Measurements from ENCODE around the gene KRTAP4-3.
"Not testable (repeated sequence)": the region's sequence is repeated elsewhere in the genome, so short reads cannot be mapped to it uniquely, and the experiment has no call there.

Gene KRTAP4-3

DNA sequence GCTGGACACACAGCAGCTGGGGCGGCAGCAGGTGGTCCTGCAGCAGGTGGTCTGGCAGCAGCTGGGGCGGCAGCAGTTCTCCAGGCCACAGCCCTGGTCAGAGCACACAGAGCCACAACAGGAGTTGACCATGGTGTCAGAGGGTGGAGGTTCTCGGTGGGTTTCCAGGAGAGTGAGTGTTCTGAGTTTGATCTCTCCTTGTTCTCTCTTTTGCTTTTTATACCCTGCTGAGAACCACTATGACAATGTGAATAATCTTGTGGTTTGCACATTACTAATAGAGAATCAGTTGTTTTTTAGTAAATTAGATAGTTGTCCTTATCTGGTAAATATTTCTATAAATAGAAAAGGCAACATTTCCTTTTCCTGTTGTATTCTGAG is 44.0 kb downstream of the KRTAP4-3 start, which contains the start of gene KRTAP4-12:
Gene KRTAP4-12, minus strand, starts transcription at position 192 of the 381 bp plus-strand sequence. Its CDS starts 60 bp downstream, at position 132.
- H3K27ac ChIP-seq (ENCODE audit: extremely low read depth, low read depth, low read length); H3K9me3 ChIP-seq (ENCODE audit: control insufficient read depth, insufficient read depth, low read depth, low read length); H3K36me3 ChIP-seq (ENCODE audit: control insufficient read depth in 2 of 2, insufficient read depth in 1 of 2, low read length in 2 of 2); POLR2A ChIA-PET; H3K4me3 ChIP-seq (ENCODE audit: low read depth, low read length); H3K4me1 ChIP-seq (ENCODE audit: control insufficient read depth, insufficient read depth, low read length): not testable (repeated sequence)
- CTCF ChIA-PET: interaction anchor here (0.6 kb wide), 1 partner anchor 9 kb away, joined by 3 read pairs; no protein-coding TSS in a partner anchor
- peak; percentile 62 for TF ChIP-seq ZIC2 (tag by site-specific recombination; IDR thresholded peaks at IDR 0.05)

DNA sequence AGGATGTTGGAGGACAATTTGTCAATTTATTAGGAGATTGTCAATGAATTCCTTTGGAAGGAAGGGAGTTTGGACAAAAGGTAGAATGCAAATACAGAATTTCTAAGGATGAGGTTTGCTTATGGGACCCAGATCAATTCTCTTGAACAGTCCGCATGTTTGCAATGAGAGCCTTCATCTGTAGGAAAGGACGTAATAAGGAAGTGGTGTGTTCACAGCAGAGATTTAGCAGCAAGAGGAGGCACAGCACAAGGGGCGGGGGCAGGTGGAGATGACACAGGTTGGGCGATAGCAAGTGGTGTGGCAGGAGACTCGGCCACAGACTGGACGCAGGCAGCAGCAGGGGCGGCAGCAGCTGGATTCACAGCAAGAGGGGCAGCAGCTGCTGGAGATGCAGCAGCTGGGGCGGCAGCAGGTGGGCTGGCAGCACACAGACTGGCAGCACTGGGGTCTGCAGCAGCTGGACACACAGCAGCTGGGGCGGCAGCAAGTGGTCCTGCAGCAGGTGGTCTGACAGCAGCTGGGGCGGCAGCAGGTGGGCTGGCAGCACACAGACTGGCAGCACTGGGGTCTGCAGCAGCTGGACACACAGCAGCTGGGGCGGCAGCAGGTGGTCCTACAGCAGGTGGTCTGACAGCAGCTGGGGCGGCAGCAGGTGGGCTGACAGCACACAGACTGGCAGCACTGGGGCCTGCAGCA is 44.6 kb downstream of the KRTAP4-3 start:
- H3K4me1 ChIP-seq (ENCODE audit: control insufficient read depth, insufficient read depth, low read length); POLR2A ChIA-PET; H3K36me3 ChIP-seq (ENCODE audit: control insufficient read depth in 2 of 2, insufficient read depth in 1 of 2, low read length in 2 of 2); H3K4me3 ChIP-seq (ENCODE audit: low read depth, low read length); H3K27ac ChIP-seq (ENCODE audit: extremely low read depth, low read depth, low read length); H3K9me3 ChIP-seq (ENCODE audit: control insufficient read depth, insufficient read depth, low read depth, low read length): not testable (repeated sequence)
- CTCF ChIA-PET: interaction anchor here (0.6 kb wide), 1 partner anchor 9 kb away, joined by 3 read pairs; no protein-coding TSS in a partner anchor
- TF ChIP-seq SCRT1 (tag by site-specific recombination; IDR thresholded peaks at IDR 0.05; ENCODE audit: borderline replicate concordance) (peak; percentile 47; the same call in 1 of the 2 replicates), ZIC2 (tag by site-specific recombination; IDR thresholded peaks at IDR 0.05) (peak; percentile 84; the same call in 1 of the 2 replicates)

DNA sequence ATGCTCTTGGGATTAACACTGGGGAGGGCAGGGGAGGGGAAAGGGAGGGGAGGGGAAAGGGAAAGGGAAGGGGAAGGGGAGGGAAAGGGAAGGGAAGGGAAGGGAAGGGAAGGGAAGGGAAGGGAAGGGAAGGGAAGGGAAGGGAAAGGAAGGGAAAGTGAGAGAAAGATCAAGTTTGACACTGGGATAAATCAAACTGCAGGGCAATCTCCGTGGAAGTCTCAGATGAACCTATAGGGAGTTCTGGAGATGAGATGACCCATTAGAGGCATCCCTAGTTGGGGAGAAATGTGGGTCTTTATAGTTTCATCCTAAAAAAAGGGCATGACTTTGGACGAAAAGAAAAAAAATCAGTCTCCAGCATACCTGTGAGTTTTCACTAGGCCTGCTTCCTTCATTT is 46.3 kb downstream of the KRTAP4-3 start:
- no peak overlapping the region for H3K27ac ChIP-seq (ENCODE audit: extremely low read depth, low read depth, low read length)
- POLR2A ChIA-PET: no interaction called here
- TF ChIP-seq ZNF510 (tag by site-specific recombination; IDR thresholded peaks at IDR 0.05; ENCODE audit: insufficient replicate concordance): no peak
- TF ChIP-seq ZNF157 (tag by site-specific recombination; IDR thresholded peaks at IDR 0.05): no peak
- TF ChIP-seq ZNF23 (tag by site-specific recombination; IDR thresholded peaks at IDR 0.05; ENCODE audit: borderline replicate concordance): no peak
- no peak for TF ChIP-seq SCRT2 (tag by site-specific recombination; IDR thresholded peaks at IDR 0.05)
- TF ChIP-seq ZFP41 (tag by site-specific recombination; IDR thresholded peaks at IDR 0.05; ENCODE audit: borderline replicate concordance): no peak
- no peak for TF ChIP-seq ZNF132 (tag by site-specific recombination; IDR thresholded peaks at IDR 0.05; ENCODE audit: borderline replicate concordance)
- TF ChIP-seq ZNF501 (tag by site-specific recombination; IDR thresholded peaks at IDR 0.05): no peak
- TF ChIP-seq, protein P1, sequence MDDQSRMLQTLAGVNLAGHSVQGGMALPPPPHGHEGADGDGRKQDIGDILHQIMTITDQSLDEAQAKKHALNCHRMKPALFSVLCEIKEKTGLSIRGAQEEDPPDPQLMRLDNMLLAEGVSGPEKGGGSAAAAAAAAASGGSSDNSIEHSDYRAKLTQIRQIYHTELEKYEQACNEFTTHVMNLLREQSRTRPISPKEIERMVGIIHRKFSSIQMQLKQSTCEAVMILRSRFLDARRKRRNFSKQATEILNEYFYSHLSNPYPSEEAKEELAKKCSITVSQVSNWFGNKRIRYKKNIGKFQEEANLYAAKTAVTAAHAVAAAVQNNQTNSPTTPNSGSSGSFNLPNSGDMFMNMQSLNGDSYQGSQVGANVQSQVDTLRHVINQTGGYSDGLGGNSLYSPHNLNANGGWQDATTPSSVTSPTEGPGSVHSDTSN (CRISPR knock-in tag; IDR thresholded peaks at IDR 0.05): no peak
- no peak for TF ChIP-seq ZNF555 (tag by site-specific recombination; conservative IDR thresholded peaks at IDR 0.05)
- TF ChIP-seq RBAK (tag by site-specific recombination; IDR thresholded peaks at IDR 0.05): no peak
- TF ChIP-seq ZNF223 (tag by site-specific recombination; IDR thresholded peaks at IDR 0.05): no peak
- TF ChIP-seq ZNF140 (tag by site-specific recombination; IDR thresholded peaks at IDR 0.05): no peak
- no peak for TF ChIP-seq GLIS1 (tag by site-specific recombination; IDR thresholded peaks at IDR 0.05)
- no peak for TF ChIP-seq ZNF473 (tag by site-specific recombination; IDR thresholded peaks at IDR 0.05)
- no peak for TF ChIP-seq ZNF521 (tag by site-specific recombination; IDR thresholded peaks at IDR 0.05)
- TF ChIP-seq ZNF544 (tag by site-specific recombination; IDR thresholded peaks at IDR 0.05): no peak
- TF ChIP-seq, protein P2, sequence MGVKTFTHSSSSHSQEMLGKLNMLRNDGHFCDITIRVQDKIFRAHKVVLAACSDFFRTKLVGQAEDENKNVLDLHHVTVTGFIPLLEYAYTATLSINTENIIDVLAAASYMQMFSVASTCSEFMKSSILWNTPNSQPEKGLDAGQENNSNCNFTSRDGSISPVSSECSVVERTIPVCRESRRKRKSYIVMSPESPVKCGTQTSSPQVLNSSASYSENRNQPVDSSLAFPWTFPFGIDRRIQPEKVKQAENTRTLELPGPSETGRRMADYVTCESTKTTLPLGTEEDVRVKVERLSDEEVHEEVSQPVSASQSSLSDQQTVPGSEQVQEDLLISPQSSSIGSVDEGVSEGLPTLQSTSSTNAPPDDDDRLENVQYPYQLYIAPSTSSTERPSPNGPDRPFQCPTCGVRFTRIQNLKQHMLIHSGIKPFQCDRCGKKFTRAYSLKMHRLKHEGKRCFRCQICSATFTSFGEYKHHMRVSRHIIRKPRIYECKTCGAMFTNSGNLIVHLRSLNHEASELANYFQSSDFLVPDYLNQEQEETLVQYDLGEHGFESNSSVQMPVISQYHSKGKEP (tag by site-specific recombination; IDR thresholded peaks at IDR 0.05): no peak
- no peak for TF ChIP-seq ZNF274 (IDR thresholded peaks at IDR 0.05; ENCODE audit: low read length)
- no peak for TF ChIP-seq ZNF274 (tag by site-specific recombination; IDR thresholded peaks at IDR 0.05; ENCODE audit: borderline replicate concordance)
- TF ChIP-seq, protein P3, sequence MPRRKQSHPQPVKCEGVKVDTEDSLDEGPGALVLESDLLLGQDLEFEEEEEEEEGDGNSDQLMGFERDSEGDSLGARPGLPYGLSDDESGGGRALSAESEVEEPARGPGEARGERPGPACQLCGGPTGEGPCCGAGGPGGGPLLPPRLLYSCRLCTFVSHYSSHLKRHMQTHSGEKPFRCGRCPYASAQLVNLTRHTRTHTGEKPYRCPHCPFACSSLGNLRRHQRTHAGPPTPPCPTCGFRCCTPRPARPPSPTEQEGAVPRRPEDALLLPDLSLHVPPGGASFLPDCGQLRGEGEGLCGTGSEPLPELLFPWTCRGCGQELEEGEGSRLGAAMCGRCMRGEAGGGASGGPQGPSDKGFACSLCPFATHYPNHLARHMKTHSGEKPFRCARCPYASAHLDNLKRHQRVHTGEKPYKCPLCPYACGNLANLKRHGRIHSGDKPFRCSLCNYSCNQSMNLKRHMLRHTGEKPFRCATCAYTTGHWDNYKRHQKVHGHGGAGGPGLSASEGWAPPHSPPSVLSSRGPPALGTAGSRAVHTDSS (tag by site-specific recombination; IDR thresholded peaks at IDR 0.05): no peak
- TF ChIP-seq ZNF184 (tag by site-specific recombination; IDR thresholded peaks at IDR 0.05): no peak
- no peaks in the 10 kb centered on the region for H3K36me3 ChIP-seq (ENCODE audit: control insufficient read depth in 2 of 2, insufficient read depth in 1 of 2, low read length in 2 of 2)
- no peak overlapping the region for H3K4me3 ChIP-seq (ENCODE audit: low read depth, low read length)
- no peaks in the 10 kb centered on the region; the same call in 1 of the 2 replicates for H3K9me3 ChIP-seq (ENCODE audit: control insufficient read depth, insufficient read depth, low read depth, low read length)
- no peaks in the 10 kb centered on the region for H3K4me1 ChIP-seq (ENCODE audit: control insufficient read depth, insufficient read depth, low read length)
- CTCF ChIA-PET: no interaction called here
